ENCODE results near the gene VSTM4.

GRCh38 chr10:49096890-49097445 is 18.4 kb downstream of the VSTM4 start:
- TF ChIP-seq, protein P1, sequence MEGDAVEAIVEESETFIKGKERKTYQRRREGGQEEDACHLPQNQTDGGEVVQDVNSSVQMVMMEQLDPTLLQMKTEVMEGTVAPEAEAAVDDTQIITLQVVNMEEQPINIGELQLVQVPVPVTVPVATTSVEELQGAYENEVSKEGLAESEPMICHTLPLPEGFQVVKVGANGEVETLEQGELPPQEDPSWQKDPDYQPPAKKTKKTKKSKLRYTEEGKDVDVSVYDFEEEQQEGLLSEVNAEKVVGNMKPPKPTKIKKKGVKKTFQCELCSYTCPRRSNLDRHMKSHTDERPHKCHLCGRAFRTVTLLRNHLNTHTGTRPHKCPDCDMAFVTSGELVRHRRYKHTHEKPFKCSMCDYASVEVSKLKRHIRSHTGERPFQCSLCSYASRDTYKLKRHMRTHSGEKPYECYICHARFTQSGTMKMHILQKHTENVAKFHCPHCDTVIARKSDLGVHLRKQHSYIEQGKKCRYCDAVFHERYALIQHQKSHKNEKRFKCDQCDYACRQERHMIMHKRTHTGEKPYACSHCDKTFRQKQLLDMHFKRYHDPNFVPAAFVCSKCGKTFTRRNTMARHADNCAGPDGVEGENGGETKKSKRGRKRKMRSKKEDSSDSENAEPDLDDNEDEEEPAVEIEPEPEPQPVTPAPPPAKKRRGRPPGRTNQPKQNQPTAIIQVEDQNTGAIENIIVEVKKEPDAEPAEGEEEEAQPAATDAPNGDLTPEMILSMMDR (IDR thresholded peaks at IDR 0.05), result no peak
- TF ChIP-seq MYBL2 (CRISPR knock-in tag; IDR thresholded peaks at IDR 0.05), result no peak

Measured in WTC11 (cell line).